H1 (cell line): ENCODE measurements around the gene ABL2. TPM values are rescaled to one million over a fixed set of nuclear protein-coding genes. Genes with fewer than 3 reads are reported as not detected.

Experiments used
- CTCF ChIA-PET: fragments of 300-600 bp; sonication (Branson Sonifier 250); formaldehyde crosslinking; loops from one replicate; lab custom pipeline; 2021; ENCODE audit not compliant: partially characterized antibody; lab: Charles Lee
- POLR2A ChIA-PET: fragments of 300-600 bp; sonication (Branson Sonifier 250); formaldehyde crosslinking; loops from one replicate; lab custom pipeline; 2021; ENCODE audit warnings: inconsistent platforms; ENCODE audit not compliant: partially characterized antibody; lab: Charles Lee
- DNase-seq, 2 experiments: peaks; one replicate each; pipeline versions ENCODE4 v3.0.0 to v3.0.0-alpha.2; 2010 to 2022; ENCODE audit warnings: low spot score in 2 of 2, low read depth in 1 of 2, mixed read lengths in 1 of 2
- FAIRE-seq: peaks from 2 replicates; lab custom pipeline; 2011; peaks lifted over from hg19 to GRCh38; lab: Jason Lieb, UNC
- H2AFZ ChIP-seq: 2 replicates; pipeline ENCODE4 v1.8.1; 2012; ENCODE audit warnings: low read length, inconsistent platforms
- H2AK5ac ChIP-seq: 2 replicates; pipeline ENCODE4 v1.6.1; 2013; ENCODE audit warnings: low read depth, low read length
- H2BK120ac ChIP-seq: replicated peaks from 2 replicates; pipeline ENCODE3; 2013; ENCODE audit warnings: low read depth, low read length, inconsistent platforms
- H2BK12ac ChIP-seq: 2 replicates; pipeline ENCODE4 v1.6.1; 2013; ENCODE audit warnings: low read depth, low read length
- H2BK15ac ChIP-seq: 2 replicates; pipeline ENCODE4 v1.6.1; 2013; ENCODE audit warnings: low read length
- H2BK20ac ChIP-seq: 2 replicates; pipeline ENCODE4 v1.6.1; 2013; ENCODE audit warnings: low read length
- H2BK5ac ChIP-seq: 2 replicates; pipeline ENCODE4 v1.6.1; 2013; ENCODE audit warnings: low read depth, low read length
- H3K14ac ChIP-seq: 2 replicates; pipeline ENCODE4 v1.6.1; 2013; ENCODE audit warnings: inconsistent platforms; ENCODE audit not compliant: insufficient read length
- H3K18ac ChIP-seq: 2 replicates; pipeline ENCODE4 v1.6.1; 2013; ENCODE audit warnings: low read length; ENCODE audit errors: extremely low read depth
- H3K23ac ChIP-seq: 2 replicates; pipeline ENCODE4 v1.6.1; 2013; ENCODE audit warnings: inconsistent platforms; ENCODE audit not compliant: insufficient read length
- H3K23me2 ChIP-seq: 2 replicates; pipeline ENCODE4 v1.6.1; 2013; ENCODE audit warnings: low read depth, low read length
- H3K27ac ChIP-seq: 2 replicates; pipeline ENCODE4 v1.6.1; 2011; ENCODE audit warnings: low read depth, low read length, inconsistent platforms
- H3K27me3 ChIP-seq, 4 experiments: replicated peaks in 1 of 4; 1 replicate in 1 of 4; 2 replicates in 3 of 4; pipeline versions ENCODE4 v1.6.1 to v1.8.1; 2011 to 2013; ENCODE audit warnings: low read length in 3 of 4, mild to moderate bottlenecking in 3 of 4, inconsistent platforms in 2 of 4, mixed read lengths in 2 of 4, moderate library complexity in 1 of 4; ENCODE audit not compliant: control insufficient read depth in 3 of 4, insufficient read depth in 3 of 4; ENCODE audit errors: extremely low read depth in 1 of 4
- H3K36me3 ChIP-seq, 4 experiments: 2 replicates each; pipeline versions ENCODE4 v1.6.1 to v1.8.1; 2011 to 2013; ENCODE audit warnings: mild to moderate bottlenecking in 4 of 4, low read length in 3 of 4, moderate library complexity in 2 of 4, control low read depth in 1 of 4, inconsistent platforms in 1 of 4; ENCODE audit not compliant: insufficient read depth in 4 of 4, control insufficient read depth in 2 of 4
- H3K4ac ChIP-seq: replicated peaks from 2 replicates; pipeline ENCODE3; 2013; ENCODE audit warnings: low read length, low read depth, mixed read lengths, inconsistent platforms; ENCODE audit not compliant: insufficient read length
- H3K4me1 ChIP-seq, 4 experiments: replicated peaks in 1 of 4; 1 replicate in 1 of 4; 2 replicates in 3 of 4; pipeline versions ENCODE4 v1.6.1 to v1.8.1; 2011 to 2013; ENCODE audit warnings: low read length in 3 of 4, inconsistent platforms in 2 of 4, mixed read lengths in 1 of 4; ENCODE audit not compliant: insufficient read depth in 4 of 4, control insufficient read depth in 3 of 4
- H3K4me2 ChIP-seq, 2 experiments: 2 replicates each; pipeline versions ENCODE4 v1.6.1 to v1.8.1; 2011 to 2013; ENCODE audit warnings: low read depth in 2 of 2, low read length in 2 of 2, control low read depth in 1 of 2, inconsistent platforms in 1 of 2, mild to moderate bottlenecking in 1 of 2; ENCODE audit not compliant: insufficient read depth in 1 of 2
- H3K4me3 ChIP-seq, 4 experiments: fragments of 200-600, 300-600 bp in 1 of 4; sonication (generic), shearing (Covaris generic), sonication (Bioruptor Twin) in 1 of 4; 2 replicates each; pipeline versions ENCODE4 v1.5.1 to v1.8.1; 2011 to 2016; ENCODE audit warnings: low read length in 4 of 4, low read depth in 3 of 4, control low read depth in 2 of 4, inconsistent platforms in 2 of 4, mild to moderate bottlenecking in 2 of 4, mixed read lengths in 1 of 4, moderate library complexity in 1 of 4; ENCODE audit not compliant: insufficient read depth in 2 of 4; ENCODE audit errors: extremely low read depth in 1 of 4
- H3K56ac ChIP-seq: replicated peaks from 2 replicates; pipeline ENCODE3; 2013; ENCODE audit warnings: low read depth, mild to moderate bottlenecking, mixed read lengths, low read length, inconsistent platforms; ENCODE audit not compliant: insufficient read length
- H3K79me1 ChIP-seq: 2 replicates; pipeline ENCODE4 v1.6.1; 2013; ENCODE audit warnings: low read depth, low read length, control low read depth
- H3K79me2 ChIP-seq, 2 experiments: 2 replicates each; pipeline versions ENCODE4 v1.6.1 to v1.8.1; 2012 to 2013; ENCODE audit warnings: low read length in 2 of 2, mild to moderate bottlenecking in 2 of 2, inconsistent platforms in 1 of 2; ENCODE audit not compliant: insufficient read depth in 2 of 2, control insufficient read depth in 1 of 2
- H3K9ac ChIP-seq, 4 experiments: replicated peaks in 1 of 4; 1 replicate in 1 of 4; 2 replicates in 3 of 4; pipeline versions ENCODE4 v1.6.1 to v1.8.1; 2011 to 2013; ENCODE audit warnings: low read depth in 3 of 4, low read length in 3 of 4, control low read depth in 2 of 4, mild to moderate bottlenecking in 2 of 4, moderate library complexity in 2 of 4, inconsistent platforms in 1 of 4; ENCODE audit errors: extremely low read depth in 1 of 4
- H3K9me3 ChIP-seq, 2 experiments: 2 replicates each; pipeline versions ENCODE4 v1.6.1 to v1.8.1; 2012 to 2013; ENCODE audit warnings: mild to moderate bottlenecking in 2 of 2, moderate library complexity in 2 of 2, control low read depth in 1 of 2, inconsistent platforms in 1 of 2, low read depth in 1 of 2, low read length in 1 of 2, mixed read lengths in 1 of 2; ENCODE audit not compliant: insufficient read depth in 2 of 2
- H4K20me1 ChIP-seq, 2 experiments: replicated peaks in 1 of 2; 2 replicates each; pipeline versions ENCODE3 to v1.8.1; 2011 to 2013; ENCODE audit warnings: inconsistent platforms in 2 of 2, low read length in 2 of 2, mild to moderate bottlenecking in 1 of 2; ENCODE audit not compliant: insufficient read depth in 2 of 2, control insufficient read depth in 1 of 2
- H4K5ac ChIP-seq: 2 replicates; pipeline ENCODE4 v1.6.1; 2013; ENCODE audit warnings: low read length, low read depth, mixed read lengths, inconsistent platforms; ENCODE audit not compliant: insufficient read length
- H4K8ac ChIP-seq: 2 replicates; pipeline ENCODE4 v1.8.0; 2013; ENCODE audit warnings: mild to moderate bottlenecking, moderate library complexity, low read length, inconsistent platforms; ENCODE audit not compliant: insufficient read depth; ENCODE audit errors: extremely low read depth
- H4K91ac ChIP-seq: replicated peaks from 2 replicates; pipeline ENCODE3; 2013; ENCODE audit warnings: low read length, mixed read lengths, inconsistent platforms; ENCODE audit not compliant: insufficient read length
- SP2 ChIP-seq: IDR thresholded peaks from 2 replicates; pipeline ENCODE4 v1.6.1; 2012; ENCODE audit warnings: mild to moderate bottlenecking, low read length, inconsistent platforms
- TEAD4 ChIP-seq: IDR thresholded peaks from 2 replicates; pipeline ENCODE4 v1.6.1; 2012; ENCODE audit warnings: low read depth, low read length, inconsistent platforms, mixed read lengths
- WGBS, 2 experiments: shearing (Covaris generic) in 1 of 2; methylation state at CpG; one replicate each; pipeline versions ENCODE4 v1.1.6 to v1.1.7; 2013 to 2015; ENCODE audit warnings: low lambda C conversion rate in 2 of 2, mixed read lengths in 2 of 2, inconsistent platforms in 1 of 2, low coverage in 1 of 2, missing lambda C conversion rate in 1 of 2; ENCODE audit not compliant: insufficient replicate concordance in 2 of 2, insufficient coverage in 1 of 2, insufficient read length in 1 of 2; ENCODE audit errors: extremely low coverage in 1 of 2, missing lambda C conversion rate in 1 of 2; 5-methylcytosine and 5-hydroxymethylcytosine counted together
- polyA plus RNA-seq, 7 experiments: library from polyadenylated mRNA; depleted of rRNA in 3 of 7; stranded (reverse) in 5 of 7; unstranded in 2 of 7; fragments of >200 nt in 5 of 7; fragments of 200-250 nt in 2 of 7; gene quantifications; 1 replicate in 5 of 7; 2 replicates in 1 of 7; 4 replicates in 1 of 7; pipeline versions ENCODE4 v1.2.1 to v1.2.3, GENCODE V29; 2011 to 2013; ENCODE audit warnings: missing spikeins in 2 of 7, mixed read lengths in 2 of 7
- total RNA-seq: library from RNA; stranded (reverse); fragmentation: NEBNext Ultra II Directional; extraction: Animal tissue kit (Norgen Biotek cat#: 25700); gene quantifications from 2 replicates; pipeline ENCODE4 v1.2.1, GENCODE V29; 2021

ABL2 gene
- total and polyA plus RNA-seq, 2 of the 8 experiments (the other 6 are each of a cell fraction or from before 2014, with no cell fraction given), result 4.5 to 19.1 TPM

GRCh38 chr1:179080866-179081686 lies 148.4 kb downstream of the ABL2 start:
- H2BK15ac ChIP-seq, result no peak overlapping the region
- H3K14ac ChIP-seq, result no peak overlapping the region
- ChIA-PET POLR2A (interaction anchor here (0.7 to 2.2 kb wide), 6 partner anchors 9 to 1045 kb away, joined by 3 to 9 read pairs (median 3); no protein-coding TSS in a partner anchor), CTCF (interaction anchor here (0.6 to 4.2 kb wide), 15 partner anchors 9 to 538 kb away, joined by 3 to 15 read pairs (median 4); no protein-coding TSS in a partner anchor)
- H3K4me2 ChIP-seq, result peak overlapping the region; percentile 98 to 99
- no peak overlapping the region for H3K4ac ChIP-seq
- no peaks in the 10 kb centered on the region for H4K20me1 ChIP-seq
- H2AFZ ChIP-seq, result peak overlapping the region; percentile 81
- DNase-seq (no peak), FAIRE-seq (no peak)
- H3K56ac ChIP-seq, result no peak overlapping the region
- H3K36me3 ChIP-seq, result no peaks in the 10 kb centered on the region; a peak in 1 of 8 replicates
- no peaks in the 10 kb centered on the region for H3K79me2 ChIP-seq
- no peaks in the 10 kb centered on the region for H3K27me3 ChIP-seq
- peak overlapping the region; percentile 55 to 74 (median 70); a peak in 7 of 8 replicates for H3K4me3 ChIP-seq
- peaks cover 0 to 10% (median 4%) of the 10 kb centered on the region in 4 experiments; a peak in 5 of 7 replicates for H3K4me1 ChIP-seq
- H3K23ac ChIP-seq, result no peak overlapping the region
- H3K18ac ChIP-seq, result no peak overlapping the region
- no peaks in the 10 kb centered on the region for H3K9me3 ChIP-seq
- 57% methylated on average over 18 of the region's 18 CpGs; no CpG with 5 or more reads in 1 of the 2 experiments for WGBS, 2 experiments
- H3K27ac ChIP-seq, result 0 out of 2 replicates have a peak overlapping the region, but pooled peaks have one; percentile 35
- H4K8ac ChIP-seq, result peak overlapping the region; percentile 81; the same call in 1 of the 2 replicates
- 0 out of 2 replicates have a peak overlapping the region, but pooled peaks have one; percentile 21 for H2BK12ac ChIP-seq
- no peak overlapping the region for H2AK5ac ChIP-seq
- peak overlapping the region in 2 of 4 experiments; percentile 9 to 33; a peak in 4 of 7 replicates for H3K9ac ChIP-seq
- no peak overlapping the region for H2BK20ac ChIP-seq
- peaks cover 13% of the 10 kb centered on the region for H3K23me2 ChIP-seq
- no peak overlapping the region for H4K91ac ChIP-seq
- peak overlapping the region; percentile 0 for H4K5ac ChIP-seq
- H2BK120ac ChIP-seq, result no peak overlapping the region
- H3K79me1 ChIP-seq, result peaks cover 3% of the 10 kb centered on the region
- peak overlapping the region; percentile 3; the same call in 1 of the 2 replicates for H2BK5ac ChIP-seq
- TF ChIP-seq TEAD4 (no peak), SP2 (no peak)
